ENCODE results near the gene UBE2J1.

- peak; percentile 29 for TF ChIP-seq POLR2A (IDR thresholded peaks at IDR 0.05; ENCODE audit: low read length)
- no peak for TF ChIP-seq GATA1 (IDR thresholded peaks at IDR 0.05; ENCODE audit: low read depth, low read length)
Observed at GRCh38 chr6:89321131-89321970, 31.2 kb downstream of the UBE2J1 start.
